ENCODE measurements around the gene BPIFB1. TPM values are rescaled to one million over a fixed set of nuclear protein-coding genes. Genes with fewer than 3 reads are reported as not detected.

The BPIFB1 gene
- total RNA-seq, 1 donor from 2014 or later = not detected

- intact Hi-C loops (cut with micrococcal nuclease) = no loop called here
Measured at GRCh38 chr20:33320006-33320405, 37.0 kb downstream of the BPIFB1 start.

GRCh38 chr20:33322456-33322855, 39.4 kb downstream of the BPIFB1 start:
- intact Hi-C loops (cut with micrococcal nuclease) = no loop called here

GRCh38 chr20:33323236-33323635, 40.2 kb downstream of the BPIFB1 start:
- intact Hi-C loops (cut with micrococcal nuclease) = no loop called here

GRCh38 chr20:33325350-33325749, 42.3 kb downstream of the BPIFB1 start:
- intact Hi-C loops (cut with micrococcal nuclease) = no loop called here

GRCh38 chr20:33328157-33329137, 45.4 kb downstream of the BPIFB1 start:
- intact Hi-C loops (cut with micrococcal nuclease) = no loop called here

- intact Hi-C loops (cut with micrococcal nuclease) = no loop called here
Measured at GRCh38 chr20:33332905-33333456, 50.0 kb downstream of the BPIFB1 start.

- intact Hi-C loops (cut with micrococcal nuclease) = no loop called here
Measured at GRCh38 chr20:33333616-33334015, 50.6 kb downstream of the BPIFB1 start.

GRCh38 chr20:33334111-33334510, 51.1 kb downstream of the BPIFB1 start:
- intact Hi-C loops (cut with micrococcal nuclease) = no loop called here

GRCh38 chr20:33336375-33336774, 53.4 kb downstream of the BPIFB1 start:
- intact Hi-C loops (cut with micrococcal nuclease) = no loop called here

GRCh38 chr20:33337119-33337518, 54.1 kb downstream of the BPIFB1 start:
- intact Hi-C loops (cut with micrococcal nuclease) = no loop called here

GRCh38 chr20:33337531-33338165, 54.6 kb downstream of the BPIFB1 start:
- intact Hi-C loops (cut with micrococcal nuclease) = no loop called here

GRCh38 chr20:33338467-33339258, 55.6 kb downstream of the BPIFB1 start:
- intact Hi-C loops (cut with micrococcal nuclease) = no loop called here

GRCh38 chr20:33339515-33340058, 56.6 kb downstream of the BPIFB1 start:
- intact Hi-C loops (cut with micrococcal nuclease) = no loop called here

- intact Hi-C loops (cut with micrococcal nuclease) = no loop called here
Measured at GRCh38 chr20:33343521-33343920, 60.5 kb downstream of the BPIFB1 start.

GRCh38 chr20:33345342-33345741, 62.3 kb downstream of the BPIFB1 start:
- intact Hi-C loops (cut with micrococcal nuclease) = no loop called here

- intact Hi-C loops (cut with micrococcal nuclease) = no loop called here
Measured at GRCh38 chr20:33348136-33348937, 65.3 kb downstream of the BPIFB1 start.

- intact Hi-C loops (cut with micrococcal nuclease) = no loop called here
Measured at GRCh38 chr20:33349493-33349892, 66.5 kb downstream of the BPIFB1 start.

GRCh38 chr20:33351696-33352095, 68.7 kb downstream of the BPIFB1 start:
- intact Hi-C loops (cut with micrococcal nuclease) = no loop called here

- intact Hi-C loops (cut with micrococcal nuclease) = no loop called here
Measured at GRCh38 chr20:33352258-33353012, 69.4 kb downstream of the BPIFB1 start.

- intact Hi-C loops (cut with micrococcal nuclease) = no loop called here
Measured at GRCh38 chr20:33353013-33353402, 70.0 kb downstream of the BPIFB1 start.

Data from T-helper 1 cell treated with Interleukin-12 subunit alpha and Interleukin-12 subunit beta and Interleukin-4 antibody, amounts not matched to agents 30 ng/mL and 1 ng/mL, for 36 hours (primary cell).